ENCODE results near the gene LBP.

LBP gene

DNA sequence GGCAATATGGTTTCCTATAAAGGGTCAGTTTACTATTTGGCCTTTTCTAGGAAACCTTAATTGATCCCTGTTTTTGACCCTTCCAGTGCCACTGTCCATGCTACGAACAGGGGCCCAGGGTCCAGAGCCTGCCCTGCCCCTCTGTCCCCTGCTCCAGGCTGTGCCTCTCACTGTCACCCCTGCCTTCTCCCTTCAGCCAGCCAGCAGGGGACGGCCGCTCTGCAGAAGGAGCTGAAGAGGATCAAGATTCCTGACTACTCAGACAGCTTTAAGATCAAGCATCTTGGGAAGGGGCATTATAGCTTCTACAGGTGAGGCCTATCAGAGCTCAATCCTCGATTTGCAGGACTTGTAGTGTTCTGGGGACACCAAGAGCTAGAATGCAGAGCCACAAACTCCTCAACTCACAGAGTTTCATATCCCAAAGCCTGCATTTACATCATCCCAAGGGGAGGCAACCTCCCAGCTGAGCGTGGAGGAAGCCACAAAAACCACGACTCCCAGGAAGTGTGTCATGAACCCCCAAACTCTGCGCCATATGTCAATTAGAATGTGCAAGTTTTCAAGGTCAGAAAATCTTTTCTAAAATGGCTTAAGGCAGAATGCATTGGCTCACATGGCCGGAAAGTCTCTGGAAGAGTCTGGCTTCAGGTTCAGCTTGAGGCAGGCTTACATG is 38.8 kb upstream of the LBP start:
- TF ChIP-seq, protein P1, sequence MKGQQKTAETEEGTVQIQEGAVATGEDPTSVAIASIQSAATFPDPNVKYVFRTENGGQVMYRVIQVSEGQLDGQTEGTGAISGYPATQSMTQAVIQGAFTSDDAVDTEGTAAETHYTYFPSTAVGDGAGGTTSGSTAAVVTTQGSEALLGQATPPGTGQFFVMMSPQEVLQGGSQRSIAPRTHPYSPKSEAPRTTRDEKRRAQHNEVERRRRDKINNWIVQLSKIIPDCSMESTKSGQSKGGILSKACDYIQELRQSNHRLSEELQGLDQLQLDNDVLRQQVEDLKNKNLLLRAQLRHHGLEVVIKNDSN (IDR thresholded peaks at IDR 0.05), result no peak
- TF ChIP-seq YY1 (IDR thresholded peaks at IDR 0.05; ENCODE audit: low read depth), result no peak
- no peak for TF ChIP-seq CREB1 (IDR thresholded peaks at IDR 0.05; ENCODE audit: low read depth)
- no peak for TF ChIP-seq TAF1 (IDR thresholded peaks at IDR 0.05; ENCODE audit: low read depth)
- no peak for TF ChIP-seq TEAD4 (IDR thresholded peaks at IDR 0.05)
- no peak for TF ChIP-seq EGR1 (IDR thresholded peaks at IDR 0.05)
- no peak for TF ChIP-seq NFIC (IDR thresholded peaks at IDR 0.05)
- no peak for TF ChIP-seq RAD21 (IDR thresholded peaks at IDR 0.05; ENCODE audit: low read depth)
- TF ChIP-seq, protein P2, sequence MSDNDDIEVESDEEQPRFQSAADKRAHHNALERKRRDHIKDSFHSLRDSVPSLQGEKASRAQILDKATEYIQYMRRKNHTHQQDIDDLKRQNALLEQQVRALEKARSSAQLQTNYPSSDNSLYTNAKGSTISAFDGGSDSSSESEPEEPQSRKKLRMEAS (IDR thresholded peaks at IDR 0.05), result no peak

- TF ChIP-seq CEBPB (IDR thresholded peaks at IDR 0.05) (no peak), EP300 (IDR thresholded peaks at IDR 0.05; ENCODE audit: borderline replicate concordance) (no peak), NFIC (IDR thresholded peaks at IDR 0.05) (no peak), FOXM1 (IDR thresholded peaks at IDR 0.05; ENCODE audit: borderline replicate concordance, low read depth) (no peak), RAD21 (IDR thresholded peaks at IDR 0.05; ENCODE audit: low read depth) (no peak), TAF1 (IDR thresholded peaks at IDR 0.05; ENCODE audit: low read depth) (no peak), EGR1 (IDR thresholded peaks at IDR 0.05) (no peak), ZBTB7A (IDR thresholded peaks at IDR 0.05; ENCODE audit: low read depth) (no peak), TCF12 (IDR thresholded peaks at IDR 0.05; ENCODE audit: low read depth) (no peak)
- TF ChIP-seq, protein P3, sequence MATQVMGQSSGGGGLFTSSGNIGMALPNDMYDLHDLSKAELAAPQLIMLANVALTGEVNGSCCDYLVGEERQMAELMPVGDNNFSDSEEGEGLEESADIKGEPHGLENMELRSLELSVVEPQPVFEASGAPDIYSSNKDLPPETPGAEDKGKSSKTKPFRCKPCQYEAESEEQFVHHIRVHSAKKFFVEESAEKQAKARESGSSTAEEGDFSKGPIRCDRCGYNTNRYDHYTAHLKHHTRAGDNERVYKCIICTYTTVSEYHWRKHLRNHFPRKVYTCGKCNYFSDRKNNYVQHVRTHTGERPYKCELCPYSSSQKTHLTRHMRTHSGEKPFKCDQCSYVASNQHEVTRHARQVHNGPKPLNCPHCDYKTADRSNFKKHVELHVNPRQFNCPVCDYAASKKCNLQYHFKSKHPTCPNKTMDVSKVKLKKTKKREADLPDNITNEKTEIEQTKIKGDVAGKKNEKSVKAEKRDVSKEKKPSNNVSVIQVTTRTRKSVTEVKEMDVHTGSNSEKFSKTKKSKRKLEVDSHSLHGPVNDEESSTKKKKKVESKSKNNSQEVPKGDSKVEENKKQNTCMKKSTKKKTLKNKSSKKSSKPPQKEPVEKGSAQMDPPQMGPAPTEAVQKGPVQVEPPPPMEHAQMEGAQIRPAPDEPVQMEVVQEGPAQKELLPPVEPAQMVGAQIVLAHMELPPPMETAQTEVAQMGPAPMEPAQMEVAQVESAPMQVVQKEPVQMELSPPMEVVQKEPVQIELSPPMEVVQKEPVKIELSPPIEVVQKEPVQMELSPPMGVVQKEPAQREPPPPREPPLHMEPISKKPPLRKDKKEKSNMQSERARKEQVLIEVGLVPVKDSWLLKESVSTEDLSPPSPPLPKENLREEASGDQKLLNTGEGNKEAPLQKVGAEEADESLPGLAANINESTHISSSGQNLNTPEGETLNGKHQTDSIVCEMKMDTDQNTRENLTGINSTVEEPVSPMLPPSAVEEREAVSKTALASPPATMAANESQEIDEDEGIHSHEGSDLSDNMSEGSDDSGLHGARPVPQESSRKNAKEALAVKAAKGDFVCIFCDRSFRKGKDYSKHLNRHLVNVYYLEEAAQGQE (IDR thresholded peaks at IDR 0.05; ENCODE audit: low read depth), result no peak
- TF ChIP-seq, protein P1 (IDR thresholded peaks at IDR 0.05), result no peak
Observed at GRCh38 chr20:38308047-38308438, 38.2 kb upstream of the LBP start.

GRCh38 chr20:38308447-38308846 is 37.8 kb upstream of the LBP start:
- no peak for TF ChIP-seq TCF12 (IDR thresholded peaks at IDR 0.05; ENCODE audit: low read depth)
- TF ChIP-seq TEAD4 (IDR thresholded peaks at IDR 0.05), result no peak
- TF ChIP-seq, protein P3 (IDR thresholded peaks at IDR 0.05; ENCODE audit: low read depth), result no peak
- no peak for TF ChIP-seq YY1 (IDR thresholded peaks at IDR 0.05; ENCODE audit: low read depth)
- TF ChIP-seq, protein P1 (IDR thresholded peaks at IDR 0.05), result no peak
- TF ChIP-seq NFIC (IDR thresholded peaks at IDR 0.05), result no peak
- TF ChIP-seq CREB1 (IDR thresholded peaks at IDR 0.05; ENCODE audit: low read depth), result no peak
- no peak for TF ChIP-seq EGR1 (IDR thresholded peaks at IDR 0.05)
- no peak for TF ChIP-seq TAF1 (IDR thresholded peaks at IDR 0.05; ENCODE audit: low read depth)
- no peak for TF ChIP-seq RAD21 (IDR thresholded peaks at IDR 0.05; ENCODE audit: low read depth)
- TF ChIP-seq, protein P2 (IDR thresholded peaks at IDR 0.05), result no peak
- no peak for TF ChIP-seq EP300 (IDR thresholded peaks at IDR 0.05; ENCODE audit: borderline replicate concordance)
- no peak for TF ChIP-seq FOXM1 (IDR thresholded peaks at IDR 0.05; ENCODE audit: borderline replicate concordance, low read depth)
- TF ChIP-seq CEBPB (IDR thresholded peaks at IDR 0.05), result no peak
- no peak for TF ChIP-seq ZBTB7A (IDR thresholded peaks at IDR 0.05; ENCODE audit: low read depth)

- no peak for TF ChIP-seq YY1 (IDR thresholded peaks at IDR 0.05; ENCODE audit: low read depth)
- TF ChIP-seq CREB1 (IDR thresholded peaks at IDR 0.05; ENCODE audit: low read depth), result no peak
- no peak for TF ChIP-seq TEAD4 (IDR thresholded peaks at IDR 0.05)
- TF ChIP-seq CEBPB (IDR thresholded peaks at IDR 0.05), result no peak
- TF ChIP-seq TAF1 (IDR thresholded peaks at IDR 0.05; ENCODE audit: low read depth), result no peak
- no peak for TF ChIP-seq EP300 (IDR thresholded peaks at IDR 0.05; ENCODE audit: borderline replicate concordance)
- TF ChIP-seq, protein P1 (IDR thresholded peaks at IDR 0.05), result no peak
- TF ChIP-seq, protein P3 (IDR thresholded peaks at IDR 0.05; ENCODE audit: low read depth), result no peak
- TF ChIP-seq EGR1 (IDR thresholded peaks at IDR 0.05), result no peak
- TF ChIP-seq ZBTB7A (IDR thresholded peaks at IDR 0.05; ENCODE audit: low read depth), result no peak
- no peak for TF ChIP-seq RAD21 (IDR thresholded peaks at IDR 0.05; ENCODE audit: low read depth)
- no peak for TF ChIP-seq TCF12 (IDR thresholded peaks at IDR 0.05; ENCODE audit: low read depth)
- TF ChIP-seq FOXM1 (IDR thresholded peaks at IDR 0.05; ENCODE audit: borderline replicate concordance, low read depth), result no peak
- TF ChIP-seq, protein P2 (IDR thresholded peaks at IDR 0.05), result no peak
- no peak for TF ChIP-seq NFIC (IDR thresholded peaks at IDR 0.05)
Observed at GRCh38 chr20:38311091-38311490, 35.2 kb upstream of the LBP start.

Data from Ishikawa (cell line).